ENCODE data around the gene INSIG1. TPM values are rescaled to one million over a fixed set of nuclear protein-coding genes. Genes with fewer than 3 reads are reported as not detected.
A peak's percentile ranks its signal among the peaks of the same experiment; 100 is the strongest.

The INSIG1 gene
- total RNA-seq, 1 donor from 2014 or later, result 81.5 TPM

GRCh38 chr7:155262031-155262430 is 35.6 kb upstream of the INSIG1 start:
- TF ChIP-seq CTCF (conservative IDR thresholded peaks at IDR 0.05), result no peak
- Mint-ChIP-seq H3K27me3 (ENCODE audit: low read depth) (no peaks in the 10 kb centered on the region), H3K9me3 (no peaks in the 10 kb centered on the region), H3K4me3 (no peak overlapping the region), H3K4me1 (peaks cover 6% of the 10 kb centered on the region), H3K36me3 (ENCODE audit: low read depth) (no peaks in the 10 kb centered on the region), H3K27ac (ENCODE audit: unreplicated experiment) (peak overlapping the region; percentile 21)
- DNase-seq (ENCODE audit: low read depth, low spot score), result no peak

GRCh38 chr7:155263051-155263450 is 34.6 kb upstream of the INSIG1 start:
- H3K4me3 Mint-ChIP-seq, result no peak overlapping the region
- no peak for TF ChIP-seq CTCF (conservative IDR thresholded peaks at IDR 0.05)
- no peaks in the 10 kb centered on the region for H3K27me3 Mint-ChIP-seq (ENCODE audit: low read depth)
- H3K36me3 Mint-ChIP-seq (ENCODE audit: low read depth), result no peaks in the 10 kb centered on the region
- H3K27ac Mint-ChIP-seq (ENCODE audit: unreplicated experiment), result no peak overlapping the region
- peaks cover 6% of the 10 kb centered on the region for H3K4me1 Mint-ChIP-seq
- H3K9me3 Mint-ChIP-seq, result no peaks in the 10 kb centered on the region
- DNase-seq (ENCODE audit: low read depth, low spot score), result no peak

GRCh38 chr7:155263581-155264143 is 34.0 kb upstream of the INSIG1 start:
- Mint-ChIP-seq H3K9me3 (no peaks in the 10 kb centered on the region), H3K36me3 (ENCODE audit: low read depth) (no peaks in the 10 kb centered on the region), H3K4me3 (no peak overlapping the region), H3K27ac (ENCODE audit: unreplicated experiment) (no peak overlapping the region), H3K4me1 (peaks cover 6% of the 10 kb centered on the region), H3K27me3 (ENCODE audit: low read depth) (no peaks in the 10 kb centered on the region)
- no peak for DNase-seq (ENCODE audit: low read depth, low spot score)
- no peak for TF ChIP-seq CTCF (conservative IDR thresholded peaks at IDR 0.05)

GRCh38 chr7:155265144-155265543 is 32.5 kb upstream of the INSIG1 start:
- Mint-ChIP-seq H3K27ac (ENCODE audit: unreplicated experiment) (no peak overlapping the region), H3K27me3 (ENCODE audit: low read depth) (no peaks in the 10 kb centered on the region), H3K36me3 (ENCODE audit: low read depth) (no peaks in the 10 kb centered on the region), H3K4me3 (no peak overlapping the region), H3K4me1 (peaks cover 6% of the 10 kb centered on the region), H3K9me3 (no peaks in the 10 kb centered on the region)
- no peak for TF ChIP-seq CTCF (conservative IDR thresholded peaks at IDR 0.05)
- DNase-seq (ENCODE audit: low read depth, low spot score), result no peak

GRCh38 chr7:155265961-155266360 is 31.7 kb upstream of the INSIG1 start:
- H3K36me3 Mint-ChIP-seq (ENCODE audit: low read depth), result no peaks in the 10 kb centered on the region
- TF ChIP-seq CTCF (conservative IDR thresholded peaks at IDR 0.05), result no peak
- peaks cover 6% of the 10 kb centered on the region for H3K4me1 Mint-ChIP-seq
- H3K9me3 Mint-ChIP-seq, result no peaks in the 10 kb centered on the region
- no peak for DNase-seq (ENCODE audit: low read depth, low spot score)
- H3K27ac Mint-ChIP-seq (ENCODE audit: unreplicated experiment), result no peak overlapping the region
- H3K27me3 Mint-ChIP-seq (ENCODE audit: low read depth), result no peaks in the 10 kb centered on the region
- no peak overlapping the region for H3K4me3 Mint-ChIP-seq

All from neural crest cell (in vitro differentiated cells).